Measurements from ENCODE around the gene RTP3. TPM values are rescaled to one million over a fixed set of nuclear protein-coding genes. Genes with fewer than 3 reads are reported as not detected.

The RTP3 gene
- total RNA-seq = not detected

GRCh38 chr3:46497556-46498265 lies at the start of gene RTP3:
TSS of gene RTP3 (plus strand) at chr3:46497976. CDS start at chr3:46498063, 87 bp downstream.
- no peaks in the 10 kb centered on the region for H3K27me3 ChIP-seq
- intact Hi-C loops (cut with DNase I) = loop anchor here (10.0 kb wide), 1 partner anchor 57 kb away; no protein-coding TSS in a partner anchor
- WGBS, 2 donors = 76 to 82% methylated on average over 9 of the region's 9 CpGs
- TF ChIP-seq CTCF (IDR thresholded peaks at IDR 0.05) (no peak), POLR2A (IDR thresholded peaks at IDR 0.05) (no peak)
- H3K36me3 ChIP-seq = no peaks in the 10 kb centered on the region
- peaks cover 6 to 8% of the 10 kb centered on the region in 2 donors for H3K4me1 ChIP-seq
- H3K4me3 ChIP-seq (replicated peaks in 1 of 3) = no peak within 1 kb of the TSS
- H3K27ac ChIP-seq = no peak within 1 kb of the TSS
- no peaks in the 10 kb centered on the region for H3K9me3 ChIP-seq
- no peak for DNase-seq

GRCh38 chr3:46448721-46449120 lies 49.1 kb upstream of the RTP3 start:
- Histone ChIP-seq H3K27ac (no peak overlapping the region), H3K9me3 (no peaks in the 10 kb centered on the region), H3K4me1 (no peaks in the 10 kb centered on the region), H3K4me3 (replicated peaks in 1 of 3) (no peak overlapping the region), H3K36me3 (peaks cover 0 to 5% of the 10 kb centered on the region in 2 donors), H3K27me3 (no peaks in the 10 kb centered on the region)
- 96 to 97% methylated on average over 17 of the region's 17 CpGs for WGBS, 2 donors
- TF ChIP-seq CTCF (IDR thresholded peaks at IDR 0.05) = no peak
- TF ChIP-seq POLR2A (IDR thresholded peaks at IDR 0.05) = no peak
- intact Hi-C loops (cut with DNase I) = no loop called here
- no peak for DNase-seq

GRCh38 chr3:46449755-46450552 lies 47.8 kb upstream of the RTP3 start:
- H3K9me3 ChIP-seq = no peaks in the 10 kb centered on the region
- no peaks in the 10 kb centered on the region for H3K27me3 ChIP-seq
- WGBS, 2 donors = 67 to 73% methylated on average over 14 of the region's 14 CpGs
- no peak overlapping the region for H3K27ac ChIP-seq
- intact Hi-C loops (cut with DNase I) = no loop called here
- peak in 1 of 2 donors; percentile 41 for DNase-seq
- H3K4me1 ChIP-seq = no peaks in the 10 kb centered on the region
- H3K36me3 ChIP-seq = peaks cover 0 to 5% of the 10 kb centered on the region in 2 donors
- no peak overlapping the region for H3K4me3 ChIP-seq (replicated peaks in 1 of 3)
- peak; percentile 36 to 70 (median 44) for TF ChIP-seq CTCF (IDR thresholded peaks at IDR 0.05)
- no peak for TF ChIP-seq POLR2A (IDR thresholded peaks at IDR 0.05)

GRCh38 chr3:46453526-46454208 lies 44.1 kb upstream of the RTP3 start:
- no peaks in the 10 kb centered on the region for H3K36me3 ChIP-seq
- no peaks in the 10 kb centered on the region for H3K4me1 ChIP-seq
- no peaks in the 10 kb centered on the region for H3K27me3 ChIP-seq
- TF ChIP-seq POLR2A (IDR thresholded peaks at IDR 0.05) (no peak), CTCF (IDR thresholded peaks at IDR 0.05) (no peak)
- no peak overlapping the region for H3K27ac ChIP-seq
- peak in 1 of 2 donors; percentile 29 for DNase-seq
- no peak overlapping the region for H3K4me3 ChIP-seq (replicated peaks in 1 of 3)
- intact Hi-C loops (cut with DNase I) = no loop called here
- no peaks in the 10 kb centered on the region for H3K9me3 ChIP-seq
- 59 to 68% methylated on average over 7 of the region's 7 CpGs for WGBS, 2 donors

All from thyroid gland (tissue), 4 donors.